OCI-LY1 (cell line): ENCODE data around the gene CHMP2A.

Experiments used
- H2AFZ ChIP-seq: fragments of 200-600 bp; sonication (generic), shearing (Covaris generic); 2 replicates; pipeline ENCODE4 v1.6.0; 2014; ENCODE audit warnings: antibody characterized with exemption, mild to moderate bottlenecking, low read length
- H3F3A ChIP-seq: fragments of 200-600 bp; sonication (generic), shearing (Covaris generic); 2 replicates; pipeline ENCODE4 v1.6.0; 2014; ENCODE audit warnings: mild to moderate bottlenecking, antibody characterized with exemption, low read length, moderate library complexity; ENCODE audit not compliant: insufficient read depth
- H3K27ac ChIP-seq: fragments of 200-600 bp; sonication (generic); 2 replicates; pipeline ENCODE4 v1.5.1; 2014; ENCODE audit warnings: low read length, mixed run types, mild to moderate bottlenecking, low read depth; ENCODE audit not compliant: poor library complexity, severe bottlenecking
- H3K27me3 ChIP-seq: fragments of 200-600 bp; sonication (generic); 2 replicates; pipeline ENCODE4 v1.6.0; 2014; ENCODE audit warnings: antibody characterized with exemption, mild to moderate bottlenecking, low read length, moderate library complexity; ENCODE audit not compliant: insufficient read depth
- H3K36me3 ChIP-seq: fragments of 200-600 bp; sonication (generic); 2 replicates; pipeline ENCODE4 v1.6.1; 2014; ENCODE audit warnings: mild to moderate bottlenecking, antibody characterized with exemption, low read length, moderate library complexity, mixed read lengths; ENCODE audit not compliant: insufficient read depth
- H3K4me1 ChIP-seq: fragments of 200-600 bp; sonication (generic); 2 replicates; pipeline ENCODE4 v1.5.1; 2014; ENCODE audit warnings: mild to moderate bottlenecking, low read length, moderate library complexity; ENCODE audit not compliant: insufficient read depth, severe bottlenecking
- H3K4me2 ChIP-seq: fragments of 200-600 bp; sonication (generic), shearing (Covaris generic); 2 replicates; pipeline ENCODE4 v1.6.1; 2014; ENCODE audit warnings: low read length
- H3K4me3 ChIP-seq: fragments of 200-600 bp; sonication (generic); 2 replicates; pipeline ENCODE4 v1.5.1; 2014; ENCODE audit warnings: low read length, low read depth, mild to moderate bottlenecking, mixed read lengths; ENCODE audit not compliant: poor library complexity, severe bottlenecking
- H3K79me2 ChIP-seq: fragments of 200-600 bp; shearing (Covaris generic); 2 replicates; pipeline ENCODE4 v1.6.1; 2016; ENCODE audit warnings: mixed run types, low read length, mixed read lengths; ENCODE audit not compliant: insufficient read depth
- H3K9ac ChIP-seq: fragments of 200-600 bp; sonication (generic), shearing (Covaris generic); 2 replicates; pipeline ENCODE4 v1.6.1; 2014; ENCODE audit warnings: mild to moderate bottlenecking, low read length, mixed read lengths
- H3K9me2 ChIP-seq: fragments of 200-600 bp; sonication (generic), shearing (Covaris generic); 2 replicates; pipeline ENCODE4 v1.6.1; 2014; ENCODE audit warnings: low read depth, mild to moderate bottlenecking, low read length, mixed read lengths
- H3K9me3 ChIP-seq: fragments of 200-600 bp; shearing (Covaris generic); 2 replicates; pipeline ENCODE4 v1.6.1; 2014; ENCODE audit warnings: low read length, mixed read lengths
- H4K20me1 ChIP-seq: fragments of 200-600 bp; sonication (generic), shearing (Covaris generic); 2 replicates; pipeline ENCODE4 v1.6.0; 2016; ENCODE audit warnings: mild to moderate bottlenecking, low read length; ENCODE audit not compliant: insufficient read depth
- EZH2 ChIP-seq: fragments of 200-600 bp; sonication (generic), shearing (Covaris generic); IDR thresholded peaks from 2 replicates; pipeline ENCODE4 v1.8.0; 2017; ENCODE audit warnings: borderline replicate concordance, mixed run types, mild to moderate bottlenecking, antibody characterized with exemption, low read length, moderate library complexity, mixed read lengths
- TF ChIP-seq, protein P1 (sequence below): fragments of 200-600 bp; sonication (generic), shearing (Covaris generic); IDR thresholded peaks from 2 replicates; pipeline ENCODE4 v1.5.1; 2017; ENCODE audit warnings: mild to moderate bottlenecking, antibody characterized with exemption, low read length, moderate library complexity, mixed read lengths

Gene CHMP2A

DNA sequence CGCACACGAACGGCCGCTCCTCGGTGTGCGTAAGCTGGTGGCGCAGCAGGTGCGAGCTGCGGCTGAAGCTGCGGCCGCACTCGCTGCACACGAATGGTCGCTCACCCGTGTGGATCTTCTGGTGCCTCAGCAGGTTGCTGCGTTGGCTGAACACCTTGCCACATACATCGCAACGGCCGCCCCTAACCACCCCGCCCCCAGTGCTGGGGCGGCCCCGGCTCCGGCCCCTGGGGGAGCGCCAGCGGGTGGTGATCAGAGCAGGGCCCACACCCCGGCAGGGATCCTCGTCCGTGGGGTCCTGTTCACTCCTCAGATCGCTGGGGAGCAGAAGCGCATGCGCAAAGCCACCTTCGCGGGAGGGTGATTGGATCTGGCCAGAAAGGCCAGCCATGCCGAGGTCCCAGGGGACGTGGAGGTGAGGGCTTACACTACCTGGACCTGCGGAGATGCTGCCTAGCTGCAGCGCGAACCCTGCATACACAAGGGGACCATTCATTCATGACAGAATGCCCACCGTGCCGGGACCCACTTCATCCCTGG lies 8.2 kb upstream of the CHMP2A start:
- peak overlapping the region; percentile 99 for H3K27ac ChIP-seq
- H3K9me3 ChIP-seq = no peaks in the 10 kb centered on the region
- H3F3A ChIP-seq = peaks cover 18% of the 10 kb centered on the region
- no peaks in the 10 kb centered on the region for H3K27me3 ChIP-seq
- peak overlapping the region; percentile 69 for H3K4me2 ChIP-seq
- H3K4me3 ChIP-seq = peak overlapping the region; percentile 59
- peak overlapping the region; percentile 67; the same call in 1 of the 2 replicates for H3K9ac ChIP-seq
- no peak overlapping the region for H2AFZ ChIP-seq
- H3K36me3 ChIP-seq = peaks cover 9% of the 10 kb centered on the region; the same call in 1 of the 2 replicates
- no peaks in the 10 kb centered on the region for H3K79me2 ChIP-seq
- TF ChIP-seq, protein P1, sequence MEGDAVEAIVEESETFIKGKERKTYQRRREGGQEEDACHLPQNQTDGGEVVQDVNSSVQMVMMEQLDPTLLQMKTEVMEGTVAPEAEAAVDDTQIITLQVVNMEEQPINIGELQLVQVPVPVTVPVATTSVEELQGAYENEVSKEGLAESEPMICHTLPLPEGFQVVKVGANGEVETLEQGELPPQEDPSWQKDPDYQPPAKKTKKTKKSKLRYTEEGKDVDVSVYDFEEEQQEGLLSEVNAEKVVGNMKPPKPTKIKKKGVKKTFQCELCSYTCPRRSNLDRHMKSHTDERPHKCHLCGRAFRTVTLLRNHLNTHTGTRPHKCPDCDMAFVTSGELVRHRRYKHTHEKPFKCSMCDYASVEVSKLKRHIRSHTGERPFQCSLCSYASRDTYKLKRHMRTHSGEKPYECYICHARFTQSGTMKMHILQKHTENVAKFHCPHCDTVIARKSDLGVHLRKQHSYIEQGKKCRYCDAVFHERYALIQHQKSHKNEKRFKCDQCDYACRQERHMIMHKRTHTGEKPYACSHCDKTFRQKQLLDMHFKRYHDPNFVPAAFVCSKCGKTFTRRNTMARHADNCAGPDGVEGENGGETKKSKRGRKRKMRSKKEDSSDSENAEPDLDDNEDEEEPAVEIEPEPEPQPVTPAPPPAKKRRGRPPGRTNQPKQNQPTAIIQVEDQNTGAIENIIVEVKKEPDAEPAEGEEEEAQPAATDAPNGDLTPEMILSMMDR = no peak
- no peak for TF ChIP-seq EZH2
- H3K9me2 ChIP-seq = no peaks in the 10 kb centered on the region
- peaks cover 45% of the 10 kb centered on the region for H3K4me1 ChIP-seq
- H4K20me1 ChIP-seq = no peaks in the 10 kb centered on the region

DNA sequence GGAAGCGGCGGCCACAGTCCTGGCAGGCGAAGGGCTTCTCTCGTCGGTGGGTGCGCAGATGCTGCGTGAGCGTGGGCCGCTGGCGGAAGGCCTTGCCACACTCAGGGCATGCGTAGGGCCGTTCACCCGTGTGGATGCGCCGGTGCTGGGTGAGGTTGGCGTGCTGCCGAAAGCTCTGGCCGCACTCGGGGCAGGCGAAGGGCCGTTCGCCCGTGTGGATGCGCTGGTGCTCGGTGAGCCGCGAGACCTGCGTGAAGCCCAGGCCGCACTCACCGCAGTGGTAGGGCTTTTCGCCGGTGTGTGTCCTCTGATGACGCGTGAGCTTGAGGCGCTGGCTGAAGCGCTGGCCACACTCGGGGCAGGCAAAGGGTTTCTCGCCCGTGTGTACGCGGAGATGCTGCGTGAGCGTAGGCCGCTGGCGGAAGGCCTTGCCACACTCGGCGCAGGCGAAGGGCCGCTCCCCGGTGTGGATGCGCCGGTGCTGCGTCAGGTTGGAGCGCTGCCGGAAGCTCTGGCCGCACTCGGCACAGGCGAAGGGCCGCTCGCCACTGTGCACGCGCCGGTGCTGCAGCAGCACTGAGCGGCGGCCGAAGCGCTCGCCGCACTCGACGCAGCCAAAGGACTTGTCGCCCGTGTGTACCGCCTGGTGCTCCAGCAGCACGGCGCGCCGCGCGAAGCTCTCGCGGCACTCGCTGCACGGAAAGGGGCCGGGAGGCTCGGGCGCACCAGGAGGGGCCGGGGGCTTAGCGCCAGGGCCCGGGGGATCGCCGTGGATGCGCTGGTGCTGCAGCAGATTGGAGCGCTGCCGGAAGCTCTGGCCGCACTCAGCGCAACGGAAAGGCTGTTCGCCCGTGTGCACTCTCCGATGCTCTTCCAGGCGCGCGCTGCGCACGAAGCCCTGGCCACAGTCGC lies 7.5 kb upstream of the CHMP2A start:
- Histone ChIP-seq H4K20me1 (no peaks in the 10 kb centered on the region), H3K4me2 (peak overlapping the region; percentile 69), H2AFZ (no peak overlapping the region), H3K9ac (peak overlapping the region; percentile 67), H3K9me2 (no peaks in the 10 kb centered on the region), H3K27me3 (no peaks in the 10 kb centered on the region), H3K27ac (peak overlapping the region; percentile 99), H3K4me1 (peaks cover 46% of the 10 kb centered on the region), H3K79me2 (peaks cover 7% of the 10 kb centered on the region), H3K36me3 (peaks cover 7% of the 10 kb centered on the region; the same call in 1 of the 2 replicates), H3F3A (peaks cover 18% of the 10 kb centered on the region), H3K9me3 (no peaks in the 10 kb centered on the region), H3K4me3 (peak overlapping the region; percentile 59)
- TF ChIP-seq, protein P1 = no peak
- no peak for TF ChIP-seq EZH2

DNA sequence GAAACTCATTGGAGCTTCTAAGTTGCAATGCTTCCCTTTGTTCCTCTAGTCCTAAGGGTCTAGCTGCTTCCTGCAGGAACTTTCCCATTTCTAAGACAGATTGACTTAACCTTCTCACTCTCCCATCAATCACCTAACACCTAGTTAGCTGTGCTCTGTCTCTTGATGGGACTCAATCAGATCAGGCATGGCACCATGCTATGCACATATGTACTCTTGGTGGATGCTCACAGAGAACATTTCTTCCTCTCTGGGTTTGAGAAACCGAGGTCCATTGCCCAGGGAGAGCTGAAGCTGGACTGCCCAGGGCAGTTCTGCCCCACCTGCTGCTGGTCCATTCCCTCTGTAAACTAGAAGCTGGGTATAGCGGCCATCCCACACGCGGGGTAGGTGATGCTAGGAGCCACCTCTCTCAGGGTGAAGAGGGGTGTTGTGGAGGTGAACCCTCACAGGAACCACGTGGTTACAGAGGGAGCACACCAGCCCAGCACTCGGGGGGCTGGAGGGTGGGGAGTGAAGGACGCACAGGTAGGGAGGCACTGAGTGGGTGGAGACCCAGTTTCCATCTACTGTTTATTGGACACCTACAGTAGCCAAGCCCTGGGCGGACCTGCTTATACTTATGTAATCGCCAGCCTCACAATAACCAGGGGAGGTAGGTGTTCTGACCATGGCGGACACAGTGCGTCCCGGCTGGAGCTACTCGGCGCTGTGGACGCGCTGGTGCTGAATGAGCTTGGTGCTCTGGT lies 6.6 kb upstream of the CHMP2A start:
- Histone ChIP-seq H3K36me3 (peaks cover 7% of the 10 kb centered on the region; the same call in 1 of the 2 replicates), H3K27ac (peak overlapping the region; percentile 99), H3K79me2 (peaks cover 15% of the 10 kb centered on the region), H3K4me3 (peak overlapping the region; percentile 59), H3K4me1 (peaks cover 54% of the 10 kb centered on the region), H3F3A (peaks cover 18% of the 10 kb centered on the region), H3K9me2 (no peaks in the 10 kb centered on the region), H3K9me3 (no peaks in the 10 kb centered on the region), H3K4me2 (peak overlapping the region; percentile 69), H4K20me1 (no peaks in the 10 kb centered on the region), H3K9ac (peak overlapping the region; percentile 67), H3K27me3 (no peaks in the 10 kb centered on the region), H2AFZ (no peak overlapping the region)
- no peak for TF ChIP-seq EZH2
- TF ChIP-seq, protein P1 = no peak
